GM10266 (cell line): ENCODE results near the gene TP53I13.

Experiments
- DNase-seq: peaks from one replicate; pipeline ENCODE4 v3.0.0; 2012; ENCODE audit errors: extremely low spot score
- TF ChIP-seq, protein P1 (sequence below): IDR thresholded peaks from 2 replicates; pipeline ENCODE4 v1.5.1; 2012; ENCODE audit warnings: mild to moderate bottlenecking, low read depth; ENCODE audit not compliant: control insufficient read depth, insufficient read depth; ENCODE audit errors: missing control alignments

The TP53I13 gene

DNA sequence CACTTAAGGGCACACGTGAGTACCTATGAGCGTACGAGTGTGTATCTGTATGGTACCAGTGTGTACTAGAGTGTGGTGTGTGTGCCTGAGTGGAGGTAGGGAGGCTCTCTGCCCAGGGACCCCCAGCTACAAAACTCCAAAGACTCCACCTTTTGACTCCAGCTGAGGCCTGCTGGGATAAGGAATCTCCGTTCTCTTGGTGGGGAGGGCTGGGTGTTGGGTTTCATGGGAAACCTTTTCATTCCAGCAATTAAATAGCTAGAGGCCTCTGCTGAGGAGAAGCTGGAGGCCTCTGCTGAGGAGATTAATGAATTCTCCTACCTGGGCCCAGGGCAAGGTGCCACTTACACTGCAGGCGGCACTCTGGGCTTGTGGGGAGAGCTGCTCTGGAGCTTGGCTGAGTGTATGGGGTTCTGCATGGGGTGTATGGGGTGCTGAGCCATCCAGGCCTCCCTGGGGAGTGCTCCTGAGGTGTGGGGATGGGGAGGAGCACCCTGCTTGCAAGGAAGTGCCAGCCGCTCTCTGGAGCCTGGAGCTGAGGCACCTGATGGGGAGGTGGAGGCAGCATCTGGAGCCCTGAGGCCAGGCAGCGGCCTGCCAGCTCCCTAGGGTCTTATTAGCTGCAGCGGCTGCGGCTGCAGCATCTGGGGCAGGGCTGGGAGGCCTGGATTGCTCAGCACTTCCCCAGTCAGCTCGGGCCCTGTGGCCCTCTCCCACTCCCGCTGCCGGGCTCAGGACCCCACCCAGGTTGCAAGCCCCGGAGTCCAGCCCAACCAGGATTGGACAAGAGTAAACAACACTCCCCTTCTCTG lies 29.1 kb downstream of the TP53I13 start:
- TF ChIP-seq, protein P1, sequence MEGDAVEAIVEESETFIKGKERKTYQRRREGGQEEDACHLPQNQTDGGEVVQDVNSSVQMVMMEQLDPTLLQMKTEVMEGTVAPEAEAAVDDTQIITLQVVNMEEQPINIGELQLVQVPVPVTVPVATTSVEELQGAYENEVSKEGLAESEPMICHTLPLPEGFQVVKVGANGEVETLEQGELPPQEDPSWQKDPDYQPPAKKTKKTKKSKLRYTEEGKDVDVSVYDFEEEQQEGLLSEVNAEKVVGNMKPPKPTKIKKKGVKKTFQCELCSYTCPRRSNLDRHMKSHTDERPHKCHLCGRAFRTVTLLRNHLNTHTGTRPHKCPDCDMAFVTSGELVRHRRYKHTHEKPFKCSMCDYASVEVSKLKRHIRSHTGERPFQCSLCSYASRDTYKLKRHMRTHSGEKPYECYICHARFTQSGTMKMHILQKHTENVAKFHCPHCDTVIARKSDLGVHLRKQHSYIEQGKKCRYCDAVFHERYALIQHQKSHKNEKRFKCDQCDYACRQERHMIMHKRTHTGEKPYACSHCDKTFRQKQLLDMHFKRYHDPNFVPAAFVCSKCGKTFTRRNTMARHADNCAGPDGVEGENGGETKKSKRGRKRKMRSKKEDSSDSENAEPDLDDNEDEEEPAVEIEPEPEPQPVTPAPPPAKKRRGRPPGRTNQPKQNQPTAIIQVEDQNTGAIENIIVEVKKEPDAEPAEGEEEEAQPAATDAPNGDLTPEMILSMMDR, result no peak
- DNase-seq, result no peak

DNA sequence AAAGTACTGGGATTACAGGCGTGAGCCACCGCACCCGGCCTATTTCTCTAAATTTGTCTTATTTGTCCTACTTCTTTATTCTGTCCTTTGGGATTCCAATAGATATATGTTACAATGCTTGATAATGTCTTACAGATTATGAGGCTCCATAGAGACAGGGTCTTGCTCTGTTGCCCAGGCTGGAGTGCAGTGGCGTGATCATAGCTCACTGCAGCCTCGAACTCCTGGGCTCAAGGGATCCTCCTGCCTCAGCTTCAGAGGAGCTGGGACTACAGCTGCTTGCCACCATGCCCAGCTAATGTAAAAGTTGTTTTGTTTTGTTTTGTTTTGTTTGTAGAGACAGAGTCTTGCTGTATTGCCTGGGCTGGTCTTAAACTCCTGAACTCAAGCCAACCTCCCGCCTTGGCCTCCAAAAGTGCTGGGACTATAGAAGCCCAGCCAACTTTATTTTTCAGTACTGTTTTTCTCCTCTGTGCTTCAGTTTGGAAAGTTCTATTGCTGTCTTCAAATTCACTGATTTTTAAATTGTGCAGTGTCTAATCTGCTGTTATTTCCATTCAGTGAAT lies 34.7 kb downstream of the TP53I13 start:
- no peak for DNase-seq
- TF ChIP-seq, protein P1, result no peak

DNA sequence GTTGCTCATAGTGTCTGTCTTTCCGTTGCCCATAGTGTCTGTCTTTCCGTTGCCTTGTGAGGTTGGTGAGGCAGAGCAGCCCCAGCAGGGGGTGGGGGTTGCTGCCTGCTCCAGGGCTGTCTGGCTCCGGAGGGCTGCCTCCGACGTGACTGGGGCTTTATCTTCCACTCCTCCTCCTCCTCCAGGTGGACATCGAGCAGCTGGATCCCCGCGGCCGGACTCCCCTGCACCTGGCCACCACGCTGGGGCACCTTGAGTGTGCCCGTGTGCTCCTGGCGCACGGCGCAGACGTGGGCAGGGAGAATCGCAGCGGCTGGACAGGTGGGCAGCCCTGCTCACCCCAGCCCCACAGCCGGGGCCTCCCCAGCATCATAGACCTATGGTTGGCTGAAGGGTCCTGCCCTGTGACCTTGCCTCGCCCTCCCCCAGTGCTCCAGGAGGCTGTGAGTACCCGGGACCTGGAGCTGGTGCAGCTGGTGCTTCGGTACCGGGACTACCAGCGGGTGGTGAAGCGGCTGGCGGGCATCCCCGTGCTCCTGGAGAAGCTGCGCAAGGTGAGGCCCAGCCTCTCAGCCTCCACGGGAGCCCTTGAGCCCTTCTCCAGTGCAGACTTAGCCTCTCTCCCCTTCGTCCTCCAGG lies 39.2 kb downstream of the TP53I13 start:
- DNase-seq, result no peak
- TF ChIP-seq, protein P1, result no peak

DNA sequence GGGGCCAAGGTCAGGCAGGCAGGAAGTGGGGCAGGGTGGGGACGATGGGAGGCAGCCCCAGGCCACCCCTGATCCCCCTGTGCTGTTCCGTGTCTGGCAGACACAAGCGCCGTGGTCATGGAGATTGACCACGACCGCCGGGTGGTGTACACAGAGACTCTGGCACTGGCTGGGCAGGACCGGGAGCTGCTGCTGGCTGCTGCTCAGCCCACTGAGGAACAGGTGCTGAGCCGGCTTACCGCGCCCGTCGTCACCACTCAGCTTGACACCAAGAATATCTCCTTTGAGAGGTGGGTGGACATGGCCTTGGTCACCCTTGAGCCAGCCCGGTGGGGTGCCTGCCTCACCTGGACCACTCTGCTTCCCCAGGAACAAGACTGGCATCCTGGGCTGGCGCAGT lies 40.5 kb downstream of the TP53I13 start:
- no peak for DNase-seq
- TF ChIP-seq, protein P1, result no peak

DNA sequence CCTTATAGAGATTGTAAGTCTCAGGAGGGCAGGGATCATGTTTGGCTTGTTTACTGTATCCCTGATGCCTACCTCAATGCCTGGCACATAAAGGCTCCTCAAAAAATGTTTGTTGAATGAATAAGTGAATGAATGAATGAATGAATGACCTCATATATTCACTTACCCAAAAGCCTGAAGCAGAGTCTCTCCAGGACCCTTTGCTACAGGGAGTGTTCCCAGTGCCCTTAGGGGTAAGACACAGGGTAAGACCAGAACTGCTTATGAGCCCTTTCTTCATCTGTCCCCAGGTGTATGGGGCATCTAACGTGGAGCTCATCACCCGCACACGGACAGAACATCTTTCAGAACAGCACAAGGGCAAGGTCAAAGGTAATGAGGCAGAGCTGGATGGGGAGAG lies 41.9 kb downstream of the TP53I13 start:
- no peak for DNase-seq

DNA sequence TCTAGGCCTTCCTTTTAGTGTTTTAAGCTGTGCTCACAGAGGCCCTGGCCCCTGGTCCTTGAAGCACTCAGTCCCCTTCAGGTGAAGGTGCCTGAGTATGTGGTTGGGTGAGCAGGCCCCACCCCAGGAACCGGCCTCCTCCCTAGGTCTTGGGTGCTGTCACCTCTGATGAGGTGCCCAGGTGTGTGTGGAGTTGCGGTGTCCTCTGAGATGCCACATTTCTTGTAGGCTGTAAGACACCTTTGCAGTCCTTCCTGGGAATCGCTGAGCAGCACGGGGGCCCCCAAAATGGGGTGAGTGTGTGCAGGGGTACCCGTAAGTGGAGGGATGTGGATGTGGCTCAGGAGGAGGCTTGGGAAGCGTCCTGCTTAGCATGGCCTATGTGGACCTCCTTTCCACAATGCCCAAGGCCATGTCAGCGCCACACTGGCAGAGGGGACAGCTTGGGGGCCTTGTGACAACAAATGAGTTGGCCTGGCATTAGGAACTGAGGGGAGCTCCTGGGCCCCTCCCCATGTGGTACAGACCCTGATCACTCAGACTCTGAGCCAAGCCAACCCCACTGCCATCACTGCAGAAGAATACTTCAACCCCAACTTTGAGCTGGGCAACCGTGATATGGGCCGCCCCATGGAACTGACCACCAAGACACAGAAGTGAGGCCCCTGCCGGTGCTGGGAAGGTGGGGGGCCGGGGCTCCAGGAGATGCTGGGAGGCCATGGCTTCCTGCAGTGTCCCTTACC lies 43.0 kb downstream of the TP53I13 start:
- no peak for DNase-seq
- TF ChIP-seq, protein P1, result no peak

More for the DNA sequence above, 41.9 kb downstream of the TP53I13 start:
- TF ChIP-seq, protein P1, result no peak

DNA sequence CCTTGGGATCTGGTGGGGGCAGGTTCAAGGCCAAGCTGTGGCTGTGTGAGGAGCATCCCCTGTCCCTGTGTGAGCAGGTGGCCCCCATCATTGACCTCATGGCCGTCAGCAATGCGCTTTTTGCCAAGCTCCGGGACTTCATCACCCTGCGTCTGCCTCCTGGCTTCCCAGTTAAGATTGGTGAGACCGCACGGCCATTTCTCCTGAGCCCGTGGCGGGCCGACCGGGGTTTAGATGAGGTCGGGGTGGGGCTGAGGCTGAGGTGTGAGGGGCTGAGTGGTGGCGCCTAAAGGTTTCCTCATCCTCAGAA lies 43.5 kb downstream of the TP53I13 start:
- DNase-seq, result no peak
- TF ChIP-seq, protein P1, result no peak
